ENCODE data around the gene FRMPD4. TPM values are rescaled to one million over a fixed set of nuclear protein-coding genes. Genes with fewer than 3 reads are reported as not detected.

The FRMPD4 gene
- total and polyA plus RNA-seq, 8 donors: 0.45 to 0.86 (median 0.68) TPM; not detected in 2

DNA sequence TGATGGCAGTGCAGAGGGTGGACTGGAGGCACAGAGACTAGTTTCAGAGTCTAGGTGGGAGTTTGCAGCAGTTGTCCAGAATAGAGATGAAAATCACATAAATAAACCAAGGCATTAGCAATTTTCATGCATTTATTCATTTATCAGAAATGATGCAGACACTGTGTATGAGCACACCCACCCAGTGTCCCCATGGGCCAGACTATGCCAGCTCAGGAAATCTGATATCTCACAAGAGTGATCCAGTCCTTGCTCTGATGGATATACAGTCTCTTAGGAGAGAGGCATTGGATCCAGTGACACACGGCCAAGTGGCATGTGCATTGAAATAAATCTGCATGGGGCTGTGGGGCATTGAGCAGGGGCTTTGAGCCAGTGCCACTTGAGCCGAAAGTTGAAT is 228.2 kb downstream of the FRMPD4 start:
- H3K4me3 ChIP-seq: no peak overlapping the region
- ATAC-seq (no peak), DNase-seq (no peak)
- H3K36me3 ChIP-seq: no peaks in the 10 kb centered on the region
- H3K27ac ChIP-seq: no peak overlapping the region
- no peaks in the 10 kb centered on the region for H3K9me3 ChIP-seq
- TF ChIP-seq, protein P1, sequence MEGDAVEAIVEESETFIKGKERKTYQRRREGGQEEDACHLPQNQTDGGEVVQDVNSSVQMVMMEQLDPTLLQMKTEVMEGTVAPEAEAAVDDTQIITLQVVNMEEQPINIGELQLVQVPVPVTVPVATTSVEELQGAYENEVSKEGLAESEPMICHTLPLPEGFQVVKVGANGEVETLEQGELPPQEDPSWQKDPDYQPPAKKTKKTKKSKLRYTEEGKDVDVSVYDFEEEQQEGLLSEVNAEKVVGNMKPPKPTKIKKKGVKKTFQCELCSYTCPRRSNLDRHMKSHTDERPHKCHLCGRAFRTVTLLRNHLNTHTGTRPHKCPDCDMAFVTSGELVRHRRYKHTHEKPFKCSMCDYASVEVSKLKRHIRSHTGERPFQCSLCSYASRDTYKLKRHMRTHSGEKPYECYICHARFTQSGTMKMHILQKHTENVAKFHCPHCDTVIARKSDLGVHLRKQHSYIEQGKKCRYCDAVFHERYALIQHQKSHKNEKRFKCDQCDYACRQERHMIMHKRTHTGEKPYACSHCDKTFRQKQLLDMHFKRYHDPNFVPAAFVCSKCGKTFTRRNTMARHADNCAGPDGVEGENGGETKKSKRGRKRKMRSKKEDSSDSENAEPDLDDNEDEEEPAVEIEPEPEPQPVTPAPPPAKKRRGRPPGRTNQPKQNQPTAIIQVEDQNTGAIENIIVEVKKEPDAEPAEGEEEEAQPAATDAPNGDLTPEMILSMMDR (IDR thresholded peaks at IDR 0.05): no peak
- no peaks in the 10 kb centered on the region for H3K27me3 ChIP-seq
- intact Hi-C loops (cut with DNase I): no loop called here
- no peaks in the 10 kb centered on the region for H3K4me1 ChIP-seq

DNA sequence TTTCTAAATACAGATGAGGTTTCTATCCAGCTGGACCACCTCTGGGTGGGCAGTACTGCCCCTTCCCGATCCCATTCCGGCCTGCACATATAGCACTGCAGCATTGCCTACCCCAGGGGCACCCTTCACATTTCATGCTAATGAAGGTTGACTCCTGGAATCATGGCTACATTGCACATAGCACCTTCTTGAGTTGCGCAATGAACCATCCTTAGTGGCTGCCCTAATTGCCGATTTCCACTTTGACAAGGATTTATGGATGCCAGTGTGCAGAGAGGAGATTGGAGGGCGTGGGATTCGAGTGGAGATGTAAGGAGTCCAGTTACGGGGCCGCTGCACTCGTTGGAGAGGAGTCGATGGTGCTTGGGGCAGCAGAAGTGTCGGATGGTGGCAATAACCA is 229.0 kb downstream of the FRMPD4 start:
- no peak overlapping the region for H3K4me3 ChIP-seq
- intact Hi-C loops (cut with DNase I): no loop called here
- ATAC-seq: no peak

DNA sequence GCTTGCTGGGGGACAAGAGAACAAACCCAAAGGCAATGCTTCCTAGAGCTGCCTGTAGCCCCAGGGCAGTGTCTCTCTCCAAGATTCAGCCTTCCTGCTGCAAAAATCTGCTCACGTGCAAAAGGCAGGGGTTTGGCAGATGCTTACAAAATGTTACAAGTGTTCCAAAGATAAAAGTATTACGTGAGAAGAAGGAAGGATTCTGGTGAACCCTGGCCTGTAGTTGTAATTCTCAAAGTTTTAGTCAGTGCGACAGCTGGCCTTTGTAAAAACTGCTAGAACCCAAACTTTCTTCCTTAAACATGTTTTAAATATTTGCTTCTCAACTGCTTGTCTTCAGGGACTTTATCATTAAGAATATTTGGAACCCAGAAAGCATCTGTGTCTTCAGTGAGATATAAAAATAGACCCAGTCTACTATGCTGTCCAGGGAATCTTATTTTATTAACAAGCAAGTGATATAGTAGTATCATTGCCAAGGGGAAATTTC is 232.3 kb downstream of the FRMPD4 start:
- Histone ChIP-seq H3K27me3 (no peaks in the 10 kb centered on the region), H3K4me3 (no peak overlapping the region), H3K36me3 (no peaks in the 10 kb centered on the region), H3K9me3 (no peaks in the 10 kb centered on the region), H3K27ac (no peak overlapping the region), H3K4me1 (no peaks in the 10 kb centered on the region)
- DNase-seq: peak in 2 of 4 donors; percentile 23 to 58
- ATAC-seq: no peak
- TF ChIP-seq, protein P1 (IDR thresholded peaks at IDR 0.05): no peak
- intact Hi-C loops (cut with DNase I): no loop called here

More for the DNA sequence above, 229.0 kb downstream of the FRMPD4 start:
- Histone ChIP-seq H3K9me3 (no peaks in the 10 kb centered on the region), H3K27me3 (no peaks in the 10 kb centered on the region), H3K4me1 (no peaks in the 10 kb centered on the region), H3K36me3 (no peaks in the 10 kb centered on the region), H3K27ac (no peak overlapping the region)
- TF ChIP-seq, protein P1 (IDR thresholded peaks at IDR 0.05): no peak
- DNase-seq: no peak

DNA sequence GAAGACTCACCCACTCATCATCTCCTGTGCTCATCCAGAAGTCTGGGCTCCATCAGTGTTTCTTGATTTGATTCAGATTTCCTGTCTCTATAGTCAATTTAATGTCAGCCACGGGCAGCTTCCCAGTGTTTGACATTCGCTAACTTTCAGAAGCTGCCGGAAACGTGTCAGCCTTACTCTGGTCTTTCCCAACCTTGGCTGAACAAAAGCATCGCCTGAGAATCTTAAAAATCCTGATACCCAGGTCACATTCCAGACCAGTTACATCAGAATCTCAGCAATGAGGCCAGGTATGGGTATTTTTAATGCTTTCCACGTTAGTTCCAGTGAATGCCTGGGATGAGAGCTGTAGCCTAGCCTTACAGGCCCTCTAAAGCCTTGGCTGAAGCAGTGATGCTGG is 233.8 kb downstream of the FRMPD4 start:
- DNase-seq (no peak), ATAC-seq (no peak)
- no peaks in the 10 kb centered on the region for H3K36me3 ChIP-seq
- TF ChIP-seq, protein P1 (IDR thresholded peaks at IDR 0.05): no peak
- H3K4me1 ChIP-seq: no peaks in the 10 kb centered on the region
- no peak overlapping the region for H3K27ac ChIP-seq
- H3K9me3 ChIP-seq: no peaks in the 10 kb centered on the region
- intact Hi-C loops (cut with DNase I): no loop called here
- no peak overlapping the region for H3K4me3 ChIP-seq
- no peaks in the 10 kb centered on the region for H3K27me3 ChIP-seq

DNA sequence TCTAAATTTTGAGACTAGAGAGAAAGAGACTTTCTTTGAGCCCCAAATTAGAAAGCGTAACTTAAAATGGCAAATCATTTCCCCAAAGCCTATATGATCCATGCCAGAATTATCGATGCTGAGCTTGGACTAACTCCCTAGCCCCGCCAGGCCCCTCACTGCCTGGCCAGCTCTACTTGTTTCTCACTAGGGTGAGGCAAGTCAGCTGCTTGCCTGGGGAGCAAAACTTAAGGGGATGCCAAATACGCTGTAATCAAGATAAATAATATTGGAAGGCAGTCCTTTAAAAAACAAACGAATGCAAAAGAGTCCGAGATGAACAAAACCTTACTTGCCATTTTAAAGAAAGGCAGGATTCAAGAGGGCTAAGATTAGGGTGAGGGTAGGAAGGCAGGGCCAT is 236.0 kb downstream of the FRMPD4 start:
- no peak overlapping the region for H3K4me3 ChIP-seq
- intact Hi-C loops (cut with DNase I): no loop called here

More for the DNA sequence above, 236.0 kb downstream of the FRMPD4 start:
- H3K27ac ChIP-seq: no peak overlapping the region
- ATAC-seq (no peak), DNase-seq (peak in 2 of 4 donors; percentile 20 to 43)
- H3K27me3 ChIP-seq: no peaks in the 10 kb centered on the region
- no peaks in the 10 kb centered on the region for H3K36me3 ChIP-seq
- no peaks in the 10 kb centered on the region for H3K4me1 ChIP-seq
- H3K9me3 ChIP-seq: no peaks in the 10 kb centered on the region
- TF ChIP-seq, protein P1 (IDR thresholded peaks at IDR 0.05): no peak
